Spleen (tissue), 7 donors: ENCODE measurements around the gene PRR29.

Experiments
- POLR2A ChIP-seq, 3 donors: fragments of 450-650 bp; IDR thresholded peaks; one replicate each; pipeline ENCODE4 v1.5.1; 2017; ENCODE audit warnings: antibody characterized with exemption in 3 of 3, mild to moderate bottlenecking in 1 of 3
- TF ChIP-seq, protein P1 (sequence below), 11 experiments: fragments of 200-600 bp in 7 of 11; fragments of 450-650 bp in 4 of 11; sonication (generic) in 4 of 11; IDR thresholded peaks in 8 of 11; conservative IDR thresholded peaks in 3 of 11; 1 replicate in 7 of 11; 2 replicates in 4 of 11; pipeline versions ENCODE4 v1.4.0 to v1.8.0; 2016 to 2021; ENCODE audit warnings: antibody characterized with exemption in 11 of 11, inconsistent platforms in 4 of 11, mild to moderate bottlenecking in 1 of 11
- donor health status: DM: no; HTN: no; CAD: no; lungs with moderate emphysema.
- donor health status: DM: no; HTN: no; CAD: no.
- donor health status: DM: no; HTN: no; CAD: no.

DNA sequence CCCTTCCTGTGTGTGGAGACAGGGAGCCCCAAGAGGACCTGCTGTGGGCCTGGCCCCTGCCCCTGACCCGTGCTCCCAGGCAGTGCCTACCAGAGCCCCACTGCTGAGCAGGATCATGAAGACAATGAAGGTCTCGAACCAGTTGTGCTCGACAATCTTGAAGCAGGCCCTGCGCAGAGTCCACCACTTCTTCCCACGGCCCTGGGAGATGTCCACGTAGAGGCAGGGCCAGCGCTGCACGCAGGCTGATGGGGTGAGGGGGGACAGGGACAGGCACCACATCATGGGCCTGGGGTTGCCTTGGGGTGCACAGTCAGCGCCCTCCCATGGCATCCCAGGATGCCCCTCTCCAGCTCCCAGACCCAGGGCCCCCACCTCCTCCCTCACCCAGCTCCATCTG, 49.6 kb upstream of the PRR29 start:
- TF ChIP-seq, protein P1, sequence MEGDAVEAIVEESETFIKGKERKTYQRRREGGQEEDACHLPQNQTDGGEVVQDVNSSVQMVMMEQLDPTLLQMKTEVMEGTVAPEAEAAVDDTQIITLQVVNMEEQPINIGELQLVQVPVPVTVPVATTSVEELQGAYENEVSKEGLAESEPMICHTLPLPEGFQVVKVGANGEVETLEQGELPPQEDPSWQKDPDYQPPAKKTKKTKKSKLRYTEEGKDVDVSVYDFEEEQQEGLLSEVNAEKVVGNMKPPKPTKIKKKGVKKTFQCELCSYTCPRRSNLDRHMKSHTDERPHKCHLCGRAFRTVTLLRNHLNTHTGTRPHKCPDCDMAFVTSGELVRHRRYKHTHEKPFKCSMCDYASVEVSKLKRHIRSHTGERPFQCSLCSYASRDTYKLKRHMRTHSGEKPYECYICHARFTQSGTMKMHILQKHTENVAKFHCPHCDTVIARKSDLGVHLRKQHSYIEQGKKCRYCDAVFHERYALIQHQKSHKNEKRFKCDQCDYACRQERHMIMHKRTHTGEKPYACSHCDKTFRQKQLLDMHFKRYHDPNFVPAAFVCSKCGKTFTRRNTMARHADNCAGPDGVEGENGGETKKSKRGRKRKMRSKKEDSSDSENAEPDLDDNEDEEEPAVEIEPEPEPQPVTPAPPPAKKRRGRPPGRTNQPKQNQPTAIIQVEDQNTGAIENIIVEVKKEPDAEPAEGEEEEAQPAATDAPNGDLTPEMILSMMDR (IDR thresholded peaks at IDR 0.05 in 8 of 11, conservative IDR thresholded peaks at IDR 0.05 in 3 of 11), result no peak
- TF ChIP-seq POLR2A (IDR thresholded peaks at IDR 0.05), result no peak
